ENCODE data around the gene MTARC2.

- TF ChIP-seq CTCF (conservative IDR thresholded peaks at IDR 0.05; ENCODE audit: low read depth, low read length), result no peak
- no peak for TF ChIP-seq FOS (IDR thresholded peaks at IDR 0.05; ENCODE audit: low read depth, low read length)
- no peak for TF ChIP-seq POLR2A (IDR thresholded peaks at IDR 0.05; ENCODE audit: low read depth, low read length)
- TF ChIP-seq BHLHE40 (IDR thresholded peaks at IDR 0.05; ENCODE audit: low read depth, low read length), result no peak
- TF ChIP-seq MAFK (IDR thresholded peaks at IDR 0.05; ENCODE audit: low read depth, low read length), result no peak
- TF ChIP-seq ELK1 (IDR thresholded peaks at IDR 0.05; ENCODE audit: borderline replicate concordance, low read depth, low read length), result no peak
Observed at GRCh38 chr1:220808345-220809186, 60.4 kb downstream of the MTARC2 start.
